Neural cell (in vitro differentiated cells): Measurements from ENCODE around the gene DOK1. TPM values are rescaled to one million over a fixed set of nuclear protein-coding genes. Genes with fewer than 3 reads are reported as not detected.
A peak's percentile ranks its signal among the peaks of the same experiment; 100 is the strongest.

Experiments
- H2AFZ ChIP-seq: fragments of 200-600, 300-800 bp; sonication (generic), shearing (Covaris generic); 2 replicates; pipeline ENCODE4 v1.6.0; 2014; ENCODE audit warnings: low read depth, mild to moderate bottlenecking, antibody characterized with exemption, low read length, moderate library complexity
- H3F3A ChIP-seq: fragments of 200-600 bp; shearing (Covaris generic); 2 replicates; pipeline ENCODE4 v1.6.1; 2016; ENCODE audit warnings: mild to moderate bottlenecking, moderate library complexity, mixed read lengths, antibody characterized with exemption, low read length; ENCODE audit not compliant: insufficient read depth, poor library complexity, severe bottlenecking
- H3K27ac ChIP-seq: fragments of 200-600, 300-800 bp; sonication (generic), shearing (Covaris generic); 2 replicates; pipeline ENCODE4 v1.5.1; 2014; ENCODE audit warnings: mild to moderate bottlenecking, low read length, moderate library complexity
- H3K27me3 ChIP-seq: fragments of 300-800, 200-600 bp; sonication (generic), shearing (Covaris generic); 2 replicates; pipeline ENCODE4 v1.6.0; 2014; ENCODE audit warnings: mild to moderate bottlenecking, low read depth, low read length, moderate library complexity; ENCODE audit not compliant: insufficient read depth
- H3K36me3 ChIP-seq: fragments of 300-800, 200-600 bp; sonication (generic), shearing (Covaris generic); 2 replicates; pipeline ENCODE4 v1.5.1; 2014; ENCODE audit warnings: mild to moderate bottlenecking, antibody characterized with exemption, low read length, moderate library complexity; ENCODE audit not compliant: insufficient read depth
- H3K4me2 ChIP-seq: fragments of 300-800, 200-600 bp; sonication (generic), shearing (Covaris generic); 2 replicates; pipeline ENCODE4 v1.6.0; 2014; ENCODE audit warnings: mild to moderate bottlenecking, low read length
- H3K4me3 ChIP-seq: fragments of 300-800, 200-600 bp; sonication (generic), shearing (Covaris generic); 2 replicates; pipeline ENCODE4 v1.5.1; 2014; ENCODE audit warnings: mild to moderate bottlenecking, low read length, moderate library complexity
- H3K79me2 ChIP-seq: fragments of 200-600 bp; shearing (Covaris generic); replicated peaks from 2 replicates; pipeline ENCODE4 v1.6.0; 2014; ENCODE audit warnings: mild to moderate bottlenecking, low read length, moderate library complexity; ENCODE audit not compliant: insufficient read depth
- H3K9ac ChIP-seq: fragments of 300-800, 200-600 bp; sonication (generic), shearing (Covaris generic); 2 replicates; pipeline ENCODE4 v1.6.1; 2016; ENCODE audit warnings: mild to moderate bottlenecking, low read length, mixed read lengths
- H3K9me2 ChIP-seq: fragments of 200-600 bp; shearing (Covaris generic); 2 replicates; pipeline ENCODE4 v1.6.1; 2016; ENCODE audit warnings: mild to moderate bottlenecking, low read length, mixed read lengths; ENCODE audit not compliant: insufficient read depth
- H3K9me3 ChIP-seq: fragments of 200-600, 300-800 bp; sonication (generic), shearing (Covaris generic); 2 replicates; pipeline ENCODE4 v1.6.1; 2016; ENCODE audit warnings: mild to moderate bottlenecking, mixed run types, low read length, moderate library complexity, mixed read lengths
- H4K20me1 ChIP-seq: fragments of 200-600 bp; shearing (Covaris generic); 2 replicates; pipeline ENCODE4 v1.6.1; 2016; ENCODE audit warnings: mild to moderate bottlenecking, mixed run types; ENCODE audit not compliant: insufficient read depth
- CTCF ChIP-seq: fragments of 450-650 bp; IDR thresholded peaks from 2 replicates; pipeline ENCODE4 v1.5.1; 2014; ENCODE audit warnings: antibody characterized with exemption, mild to moderate bottlenecking, moderate library complexity; ENCODE audit not compliant: poor library complexity, severe bottlenecking
- EP300 ChIP-seq: fragments of 450-650 bp; conservative IDR thresholded peaks from 2 replicates; pipeline ENCODE4 v1.6.1; 2014; ENCODE audit warnings: antibody characterized with exemption, mild to moderate bottlenecking, moderate library complexity; ENCODE audit not compliant: poor library complexity, severe bottlenecking
- EZH2 ChIP-seq: fragments of 200-600, 300-800 bp; shearing (Covaris generic), sonication (generic); IDR thresholded peaks from 2 replicates; pipeline ENCODE4 v1.6.1; 2014; ENCODE audit warnings: antibody characterized with exemption, low read length, borderline replicate concordance, mild to moderate bottlenecking; ENCODE audit not compliant: insufficient read depth, poor library complexity, severe bottlenecking
- MXI1 ChIP-seq: fragments of 450-650 bp; conservative IDR thresholded peaks from 2 replicates; pipeline ENCODE4 v1.6.1; 2014; ENCODE audit warnings: antibody characterized with exemption, mild to moderate bottlenecking; ENCODE audit not compliant: poor library complexity, severe bottlenecking
- POLR2AphosphoS5 ChIP-seq: IDR thresholded peaks from 2 replicates; pipeline ENCODE4 v1.6.1; 2012
- RAD21 ChIP-seq: fragments of 450-650 bp; conservative IDR thresholded peaks from 2 replicates; pipeline ENCODE4 v1.6.1; 2014; ENCODE audit warnings: antibody characterized with exemption, mild to moderate bottlenecking, moderate library complexity
- REST ChIP-seq: IDR thresholded peaks from 2 replicates; pipeline ENCODE4 v1.6.1; 2012; ENCODE audit warnings: borderline replicate concordance
- SMC3 ChIP-seq: fragments of 450-650 bp; conservative IDR thresholded peaks from 2 replicates; pipeline ENCODE4 v1.6.1; 2014; ENCODE audit warnings: antibody characterized with exemption, mild to moderate bottlenecking, moderate library complexity; ENCODE audit not compliant: poor library complexity
- TAF1 ChIP-seq: IDR thresholded peaks from 2 replicates; pipeline ENCODE4 v1.6.1; 2012; ENCODE audit warnings: low read depth
- polyA plus RNA-seq: library from polyadenylated mRNA; depleted of rRNA; stranded (reverse); fragments of >200 nt; gene quantifications from 2 replicates; pipeline ENCODE4 v1.2.3, GENCODE V29; 2014

The DOK1 gene
- polyA plus RNA-seq, 1 donor from 2014 or later = 0.79 TPM

- peaks cover 29% of the 10 kb centered on the region for H3K27me3 ChIP-seq
- peak overlapping the region; percentile 81 for H3K4me3 ChIP-seq
Measured at GRCh38 chr2:74554820-74555531, 456 bp downstream of the DOK1 start.

GRCh38 chr2:74555610-74556103 lies 1.1 kb downstream of the DOK1 start:
- Histone ChIP-seq H2AFZ (no peak overlapping the region), H3K9ac (no peak overlapping the region), H3K36me3 (no peaks in the 10 kb centered on the region), H3K79me2 (no peaks in the 10 kb centered on the region), H3F3A (no peaks in the 10 kb centered on the region), H3K4me2 (no peak overlapping the region), H3K9me2 (no peaks in the 10 kb centered on the region), H3K9me3 (no peaks in the 10 kb centered on the region), H4K20me1 (no peaks in the 10 kb centered on the region), H3K4me3 (peak overlapping the region; percentile 81), H3K27ac (no peak overlapping the region), H3K27me3 (peaks cover 24% of the 10 kb centered on the region)
- TF ChIP-seq TAF1 (no peak), CTCF (no peak), EZH2 (no peak), EP300 (no peak), POLR2AphosphoS5 (no peak)

More at GRCh38 chr2:74554820-74555531, 456 bp downstream of the DOK1 start:
- Histone ChIP-seq H3K27ac (no peak overlapping the region), H3K9ac (peak overlapping the region; percentile 72), H3K79me2 (no peaks in the 10 kb centered on the region), H3K4me2 (no peak overlapping the region), H3K36me3 (no peaks in the 10 kb centered on the region), H2AFZ (peak overlapping the region; percentile 79), H4K20me1 (no peaks in the 10 kb centered on the region), H3F3A (no peaks in the 10 kb centered on the region), H3K9me3 (no peaks in the 10 kb centered on the region), H3K9me2 (no peaks in the 10 kb centered on the region)
- no peak for TF ChIP-seq EP300
- TF ChIP-seq SMC3 = no peak
- TF ChIP-seq MXI1 = no peak
- TF ChIP-seq RAD21 = no peak
- TF ChIP-seq TAF1 = no peak
- no peak for TF ChIP-seq REST
- TF ChIP-seq EZH2 = no peak
- TF ChIP-seq POLR2AphosphoS5 = no peak
- no peak for TF ChIP-seq CTCF
